KOPT-K1 (cell line): ENCODE measurements around the gene RTL9.
A peak's percentile ranks its signal among the peaks of the same experiment; 100 is the strongest.

Source experiments
- H3K27ac ChIP-seq: fragments of 200-600 bp; sonication (generic); 2 replicates; pipeline ENCODE4 v1.5.1; 2016; ENCODE audit warnings: antibody characterized with exemption, mild to moderate bottlenecking, low read depth, low read length; ENCODE audit not compliant: poor library complexity, severe bottlenecking
- H3K36me3 ChIP-seq: fragments of 200-600 bp; sonication (generic); 2 replicates; pipeline ENCODE4 v1.5.1; 2017; ENCODE audit warnings: antibody characterized with exemption, mild to moderate bottlenecking, low read length, moderate library complexity; ENCODE audit not compliant: insufficient read depth
- H3K9me3 ChIP-seq: fragments of 200-600 bp; sonication (generic); 2 replicates; pipeline ENCODE4 v1.5.1; 2017; ENCODE audit warnings: antibody characterized with exemption, low read length, mild to moderate bottlenecking; ENCODE audit not compliant: insufficient read depth, poor library complexity, severe bottlenecking

RTL9 gene

DNA sequence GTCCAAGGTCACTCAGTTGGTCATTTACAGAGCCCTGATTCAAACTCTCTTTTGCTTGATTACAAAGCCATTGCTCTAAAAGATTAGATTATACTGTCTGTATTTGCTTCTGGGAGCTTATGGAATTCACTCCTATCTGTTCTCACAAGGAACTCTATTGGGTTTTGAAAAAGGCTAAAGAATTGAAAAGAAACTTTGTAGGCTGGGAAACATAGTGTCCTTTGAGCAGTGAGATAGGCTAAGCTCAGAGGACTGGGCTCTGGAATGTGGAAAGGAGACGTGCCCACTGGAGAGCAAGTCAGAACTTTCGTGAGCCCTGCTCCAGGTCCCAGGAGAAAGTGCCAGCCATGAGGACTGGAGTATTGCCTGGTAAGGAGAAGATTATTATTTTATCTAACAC lies at the start of gene RTL9:
Gene RTL9 (plus strand): TSS at position 301 of the 400 bp plus-strand sequence. CDS start 91,770 bp downstream, outside the sequence.
- H3K36me3 ChIP-seq = no peaks in the 10 kb centered on the region
- no peak within 1 kb of the TSS for H3K27ac ChIP-seq
- H3K9me3 ChIP-seq = no peaks in the 10 kb centered on the region

DNA sequence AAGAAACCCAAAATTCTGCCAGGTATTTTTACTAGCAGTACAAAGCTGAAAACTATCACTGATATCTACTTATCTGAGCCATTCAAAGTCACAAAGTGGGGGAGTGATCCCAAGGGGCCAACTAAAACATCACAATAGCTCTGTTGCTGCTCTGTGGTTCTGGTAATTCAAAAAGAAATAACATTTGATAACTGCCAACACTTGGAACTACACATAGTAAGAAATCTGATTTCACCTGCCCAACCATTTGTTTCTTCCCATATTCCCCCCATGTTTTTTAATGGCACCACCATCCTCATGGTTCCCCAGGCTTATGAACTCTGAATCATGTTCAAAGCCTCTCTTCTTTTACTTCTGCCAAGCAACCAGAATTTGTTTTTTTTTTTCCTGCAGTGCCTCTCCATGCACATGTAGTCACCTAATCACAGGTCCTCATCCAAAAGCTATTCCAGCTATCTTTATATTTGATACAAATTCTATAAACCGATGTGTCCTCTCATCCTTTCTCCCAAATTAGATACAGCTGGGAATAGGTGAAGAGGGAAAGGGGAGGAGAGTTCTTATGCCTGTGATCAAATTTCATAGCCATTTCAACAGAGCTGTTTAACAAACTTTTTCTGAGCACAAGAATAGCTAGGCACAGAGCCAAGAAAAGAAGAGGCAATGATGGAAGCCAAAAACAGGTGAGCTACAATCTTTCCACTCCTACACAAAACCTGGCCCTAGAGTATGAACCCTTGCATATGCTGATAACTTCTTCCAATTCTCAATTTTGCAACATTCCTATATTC lies 48.5 kb upstream of the RTL9 start:
- Histone ChIP-seq H3K27ac (no peak overlapping the region), H3K36me3 (no peaks in the 10 kb centered on the region), H3K9me3 (no peaks in the 10 kb centered on the region)

GRCh38 chrX:110310896-110311295 lies 47.8 kb upstream of the RTL9 start:
- H3K36me3 ChIP-seq = no peaks in the 10 kb centered on the region
- H3K9me3 ChIP-seq = no peaks in the 10 kb centered on the region
- no peak overlapping the region for H3K27ac ChIP-seq

GRCh38 chrX:110311437-110312230 lies 47.0 kb upstream of the RTL9 start:
- H3K27ac ChIP-seq = no peak overlapping the region
- no peaks in the 10 kb centered on the region for H3K36me3 ChIP-seq
- H3K9me3 ChIP-seq = no peaks in the 10 kb centered on the region

DNA sequence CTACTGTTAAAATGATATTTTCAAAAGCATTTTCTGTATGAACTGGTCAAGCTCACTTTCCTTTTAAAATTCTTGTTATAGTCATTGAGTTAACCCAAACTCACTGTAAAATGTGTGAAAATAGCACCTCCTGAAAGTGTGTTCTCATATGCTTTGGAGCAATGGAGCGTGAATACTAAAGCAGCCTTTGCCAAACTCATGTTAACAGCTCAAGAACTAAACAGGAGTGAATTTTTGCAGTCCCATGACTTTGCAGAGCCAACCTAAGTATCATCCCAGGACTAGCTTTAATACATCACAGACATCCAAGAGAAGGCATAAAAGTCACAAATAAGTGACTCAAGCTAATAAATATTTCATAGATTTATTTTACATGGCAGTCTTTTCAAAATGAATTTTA lies 43.1 kb upstream of the RTL9 start:
- H3K27ac ChIP-seq = no peak overlapping the region
- no peaks in the 10 kb centered on the region for H3K9me3 ChIP-seq
- no peaks in the 10 kb centered on the region for H3K36me3 ChIP-seq

- no peaks in the 10 kb centered on the region for H3K9me3 ChIP-seq
- H3K36me3 ChIP-seq = no peaks in the 10 kb centered on the region
- H3K27ac ChIP-seq = peak overlapping the region; percentile 83
Measured at GRCh38 chrX:110316351-110317060, 42.1 kb upstream of the RTL9 start.

DNA sequence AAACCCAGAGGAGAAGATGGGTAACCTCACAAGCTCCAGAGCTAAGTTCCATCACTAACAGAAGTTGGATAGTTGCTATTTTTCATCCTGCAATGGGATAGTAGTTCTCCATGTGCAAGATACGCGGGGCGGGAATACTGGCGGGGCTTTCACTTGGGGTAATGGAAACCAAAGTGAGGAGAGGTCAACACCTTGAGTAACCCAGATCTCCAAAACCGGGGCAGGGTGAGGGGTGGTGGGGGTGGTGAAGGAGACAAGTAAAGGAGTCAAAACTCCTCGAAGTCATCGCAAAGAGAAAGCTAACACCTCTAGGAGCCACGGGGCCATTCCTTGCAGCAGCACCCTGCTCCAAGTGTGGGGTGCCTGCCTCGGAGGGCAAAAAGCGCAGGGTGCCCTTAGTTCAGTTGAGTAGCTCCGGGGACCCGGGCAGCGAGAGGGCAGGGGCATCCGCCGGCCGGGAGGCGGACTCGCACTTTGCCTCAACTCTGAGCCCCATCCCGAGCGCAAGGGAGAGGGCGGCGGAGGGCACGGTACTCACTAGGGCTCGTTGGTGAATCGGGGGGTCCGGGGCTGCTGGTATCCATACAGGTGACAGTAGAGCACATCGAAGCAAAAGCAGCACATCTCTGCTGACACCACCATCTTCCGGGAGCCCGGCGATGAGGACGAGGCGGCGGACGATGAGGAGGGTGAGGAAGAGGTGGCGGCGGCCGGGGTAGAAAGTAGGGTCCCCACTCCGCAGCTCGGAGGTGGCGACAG lies 41.4 kb upstream of the RTL9 start:
- Histone ChIP-seq H3K27ac (peak overlapping the region; percentile 83), H3K36me3 (no peaks in the 10 kb centered on the region), H3K9me3 (no peaks in the 10 kb centered on the region)

DNA sequence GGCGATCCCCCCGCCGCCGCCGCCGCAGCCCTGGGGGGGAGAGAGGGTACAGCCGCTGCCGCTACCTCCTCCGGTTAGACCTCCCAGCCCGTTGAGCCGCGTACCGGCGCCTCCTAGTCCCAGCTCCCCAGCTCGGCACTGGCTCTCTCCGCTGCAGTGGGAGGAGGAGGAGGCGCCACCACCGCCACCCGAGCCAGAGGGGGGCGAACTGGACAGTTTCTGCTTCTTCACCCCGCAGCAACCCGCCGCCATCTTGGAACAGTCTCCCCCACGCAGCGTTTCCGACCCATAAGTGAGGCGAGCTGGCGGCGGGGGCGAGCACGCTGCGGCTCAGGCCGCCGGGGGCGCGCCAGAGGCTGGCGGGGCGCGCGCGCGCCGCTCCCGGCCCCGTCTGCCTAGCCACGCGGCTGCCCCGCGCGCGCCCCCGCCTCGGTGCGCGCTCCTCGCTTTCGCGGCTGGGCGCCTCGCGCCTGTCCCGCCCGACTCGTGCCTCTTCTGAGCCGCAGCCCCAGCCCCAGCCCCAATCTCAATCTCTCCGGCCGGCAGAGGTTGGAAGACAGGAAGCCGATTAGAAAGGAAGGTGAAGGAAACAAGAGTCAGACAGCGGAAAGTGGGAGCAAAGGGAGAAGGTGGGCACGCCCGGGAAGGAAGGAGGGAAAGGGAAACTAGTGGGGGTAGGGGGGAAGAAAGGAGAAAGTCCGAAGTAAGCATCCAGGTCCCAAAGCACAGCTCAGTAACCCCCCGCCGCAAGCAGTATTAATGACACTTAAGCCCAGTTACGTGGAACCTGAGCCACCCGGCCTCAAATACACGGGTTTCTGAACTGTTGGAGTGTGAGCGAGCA lies 40.6 kb upstream of the RTL9 start, which contains the start of gene AMMECR1:
Gene AMMECR1 (minus strand): TSS at position 266 of the 844 bp plus-strand sequence. CDS start 14 bp downstream, at position 252.
- H3K36me3 ChIP-seq = no peaks in the 10 kb centered on the region
- H3K27ac ChIP-seq = peak within 1 kb of the TSS; percentile 83
- no peaks in the 10 kb centered on the region for H3K9me3 ChIP-seq

- H3K36me3 ChIP-seq = no peaks in the 10 kb centered on the region
- H3K27ac ChIP-seq = peak overlapping the region; percentile 83
- H3K9me3 ChIP-seq = no peaks in the 10 kb centered on the region
Measured at GRCh38 chrX:110318664-110318968, 40.0 kb upstream of the RTL9 start.

DNA sequence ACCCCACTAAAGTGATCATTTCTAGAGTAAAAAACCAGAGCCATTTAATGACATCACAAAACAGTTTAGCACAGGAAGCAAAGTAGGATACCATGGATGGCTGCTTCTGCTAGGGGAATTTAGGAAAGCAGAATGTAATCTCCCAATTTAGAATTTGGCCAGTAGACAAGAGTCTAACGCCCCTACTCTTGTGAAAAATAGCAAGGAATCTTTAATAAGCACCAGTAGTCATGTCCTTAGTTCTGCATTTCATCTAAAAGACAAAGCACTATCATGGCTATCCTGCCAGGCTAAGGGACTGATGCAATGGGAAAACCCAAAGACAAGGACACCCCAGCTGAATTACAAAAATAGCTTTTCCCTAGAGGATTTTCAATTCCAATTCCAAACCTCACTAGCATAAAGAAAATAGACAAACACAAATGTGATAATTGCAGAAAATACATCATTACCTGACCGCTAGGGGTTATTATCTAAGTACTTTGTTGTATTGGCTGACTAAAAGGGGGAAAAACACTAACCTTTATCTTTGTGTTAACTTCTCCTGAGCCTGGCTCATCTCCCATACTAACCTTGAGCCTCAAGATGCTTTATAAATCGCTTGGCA lies 38.2 kb upstream of the RTL9 start:
- H3K9me3 ChIP-seq = no peaks in the 10 kb centered on the region
- H3K27ac ChIP-seq = no peak overlapping the region
- H3K36me3 ChIP-seq = no peaks in the 10 kb centered on the region

GRCh38 chrX:110321081-110321480 lies 37.6 kb upstream of the RTL9 start:
- Histone ChIP-seq H3K36me3 (no peaks in the 10 kb centered on the region), H3K9me3 (no peaks in the 10 kb centered on the region), H3K27ac (no peak overlapping the region)

DNA sequence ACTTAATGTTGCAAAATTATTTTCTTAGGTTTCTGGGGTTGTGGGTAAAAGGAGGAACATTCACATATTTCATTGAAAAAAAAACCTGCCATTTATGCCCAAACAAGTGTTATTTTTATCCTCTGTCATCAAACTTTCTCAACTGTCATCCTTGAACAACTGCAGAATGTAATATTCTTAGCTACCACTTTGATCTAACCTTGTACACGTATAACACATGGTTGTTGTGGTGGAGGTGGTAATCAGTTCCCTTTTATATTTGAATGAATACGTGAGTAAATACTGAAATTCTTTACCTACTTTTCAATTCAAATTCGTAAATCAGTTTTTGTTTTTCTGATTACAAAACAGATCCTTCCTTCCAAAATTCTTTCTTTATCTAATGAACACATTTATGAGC lies 37.0 kb upstream of the RTL9 start:
- Histone ChIP-seq H3K9me3 (no peaks in the 10 kb centered on the region), H3K27ac (no peak overlapping the region)

GRCh38 chrX:110322603-110323002 lies 36.0 kb upstream of the RTL9 start:
- Histone ChIP-seq H3K27ac (no peak overlapping the region), H3K36me3 (no peaks in the 10 kb centered on the region), H3K9me3 (no peaks in the 10 kb centered on the region)

More for the DNA sequence above, 37.0 kb upstream of the RTL9 start:
- H3K36me3 ChIP-seq = no peaks in the 10 kb centered on the region

DNA sequence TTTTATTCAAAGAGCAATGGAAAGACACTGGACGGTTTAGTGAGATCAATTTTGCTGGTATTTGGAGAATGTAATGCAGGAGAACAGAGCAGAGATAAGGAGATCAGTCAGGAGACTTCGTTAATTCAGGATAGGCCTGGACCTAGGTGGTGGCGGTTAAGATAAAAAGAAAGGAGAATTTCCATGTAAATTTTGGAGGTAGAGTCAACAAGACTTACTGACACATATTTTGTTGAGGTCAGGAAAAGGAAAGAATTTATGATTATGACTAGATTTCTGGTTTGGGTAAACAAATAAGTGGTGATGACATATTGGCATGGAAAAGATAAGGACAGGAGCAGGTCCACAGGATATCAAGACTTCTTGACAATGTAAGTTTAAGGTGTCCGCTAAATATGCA lies 31.9 kb upstream of the RTL9 start:
- Histone ChIP-seq H3K27ac (no peak overlapping the region), H3K9me3 (no peaks in the 10 kb centered on the region), H3K36me3 (no peaks in the 10 kb centered on the region)
